MM.1S (cell line): ENCODE results near the gene GSC2.

Source experiments
- EZH2 ChIP-seq: fragments of 300-600 bp; sonication (generic); optimal IDR thresholded peaks from 2 replicates; pipeline ENCODE3; 2017; ENCODE audit warnings: low read depth, mild to moderate bottlenecking, antibody characterized with exemption, low read length, mixed read lengths
- EZH2phosphoT487 ChIP-seq: fragments of 300-600 bp; sonication (generic); IDR thresholded peaks from 2 replicates; pipeline ENCODE4 v1.6.1; 2018; ENCODE audit warnings: antibody characterized with exemption, low read length
- TF ChIP-seq, protein P1 (sequence below): fragments of 300-600 bp; sonication (generic); IDR thresholded peaks from 2 replicates; pipeline ENCODE4 v1.5.1; 2016; ENCODE audit warnings: antibody characterized with exemption, low read length, mixed read lengths

DNA sequence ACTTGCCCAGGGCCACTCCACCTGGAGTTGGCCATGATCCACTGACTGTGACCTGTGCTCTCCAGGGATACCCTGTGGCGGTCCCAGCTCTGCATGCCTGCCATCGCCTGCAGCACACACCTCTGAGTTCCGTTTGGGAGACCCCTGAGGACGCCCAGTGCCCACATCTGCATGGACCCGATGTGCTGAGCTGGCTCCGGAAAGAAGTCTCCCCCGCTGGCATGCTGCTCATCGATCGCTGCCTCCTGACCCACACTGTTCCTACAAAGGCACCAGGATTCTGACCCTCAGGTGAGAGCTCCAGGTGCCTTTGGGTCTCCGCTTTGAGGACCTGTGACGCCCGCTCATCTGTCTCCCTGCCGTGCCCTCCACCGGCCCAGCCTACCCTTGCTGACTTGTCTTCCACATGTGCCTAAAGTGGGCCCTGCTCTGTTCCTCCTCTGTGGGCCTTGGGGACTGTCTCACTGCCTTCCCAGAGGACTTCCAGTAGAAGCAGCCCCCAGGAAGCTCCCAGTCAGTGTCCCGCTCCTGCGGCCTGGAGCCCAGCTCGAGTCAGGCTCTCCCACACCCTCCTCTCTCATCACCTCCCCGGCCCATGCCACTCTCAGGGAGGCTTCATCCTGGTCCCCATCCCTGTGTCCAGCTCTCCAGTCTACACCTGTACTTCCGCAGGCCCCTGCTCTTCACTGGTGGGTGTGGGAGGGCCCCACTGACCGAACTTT, 34.3 kb upstream of the GSC2 start:
- TF ChIP-seq EZH2 (no peak), EZH2phosphoT487 (no peak)
- TF ChIP-seq, protein P1, sequence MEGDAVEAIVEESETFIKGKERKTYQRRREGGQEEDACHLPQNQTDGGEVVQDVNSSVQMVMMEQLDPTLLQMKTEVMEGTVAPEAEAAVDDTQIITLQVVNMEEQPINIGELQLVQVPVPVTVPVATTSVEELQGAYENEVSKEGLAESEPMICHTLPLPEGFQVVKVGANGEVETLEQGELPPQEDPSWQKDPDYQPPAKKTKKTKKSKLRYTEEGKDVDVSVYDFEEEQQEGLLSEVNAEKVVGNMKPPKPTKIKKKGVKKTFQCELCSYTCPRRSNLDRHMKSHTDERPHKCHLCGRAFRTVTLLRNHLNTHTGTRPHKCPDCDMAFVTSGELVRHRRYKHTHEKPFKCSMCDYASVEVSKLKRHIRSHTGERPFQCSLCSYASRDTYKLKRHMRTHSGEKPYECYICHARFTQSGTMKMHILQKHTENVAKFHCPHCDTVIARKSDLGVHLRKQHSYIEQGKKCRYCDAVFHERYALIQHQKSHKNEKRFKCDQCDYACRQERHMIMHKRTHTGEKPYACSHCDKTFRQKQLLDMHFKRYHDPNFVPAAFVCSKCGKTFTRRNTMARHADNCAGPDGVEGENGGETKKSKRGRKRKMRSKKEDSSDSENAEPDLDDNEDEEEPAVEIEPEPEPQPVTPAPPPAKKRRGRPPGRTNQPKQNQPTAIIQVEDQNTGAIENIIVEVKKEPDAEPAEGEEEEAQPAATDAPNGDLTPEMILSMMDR = no peak
